Endothelial cell of umbilical vein (primary cell): ENCODE data around the gene PKN2. TPM values are rescaled to one million over a fixed set of nuclear protein-coding genes. Genes with fewer than 3 reads are reported as not detected.

Source experiments
- BruUV-seq: library from RNA; stranded (reverse); fragments of 400-500 nt; replicated peaks from 2 replicates; lab custom pipeline; 2021; lab: Mats Ljungman, UMichigan
- CTCF ChIA-PET: fragments of 300-600, 350-600 bp; sonication (Branson Sonifier 250); formaldehyde crosslinking; loops from one replicate; lab custom pipeline; 2021; ENCODE audit warnings: antibody characterized with exemption, inconsistent platforms; lab: Charles Lee
- POLR2A ChIA-PET: fragments of 300-600, 350-600 bp; sonication (Branson Sonifier 250); formaldehyde crosslinking; loops from one replicate; lab custom pipeline; 2021; ENCODE audit warnings: antibody characterized with exemption, inconsistent platforms; lab: Charles Lee
- DNase-seq: peaks from one replicate; pipeline ENCODE4 v3.0.0-alpha.2; 2011; ENCODE audit warnings: low read depth, low spot score
- FAIRE-seq: peaks from 2 replicates; lab custom pipeline; 2011; peaks lifted over from hg19 to GRCh38; lab: Jason Lieb, UNC
- H2AFZ ChIP-seq: 2 replicates; pipeline ENCODE4 v1.6.0; 2012; ENCODE audit warnings: low read depth, low read length, control low read depth, inconsistent platforms
- H3K27ac ChIP-seq: 2 replicates; pipeline ENCODE4 v1.5.1; 2011; ENCODE audit warnings: low read depth, mild to moderate bottlenecking, control low read depth, low read length, moderate library complexity; ENCODE audit not compliant: insufficient read depth
- H3K27me3 ChIP-seq, 2 experiments: 2 replicates each; pipeline versions ENCODE4 v1.6.0 to v1.6.1; 2011; ENCODE audit warnings: low read length in 2 of 2, mixed read lengths in 1 of 2; ENCODE audit not compliant: control insufficient read depth in 2 of 2, insufficient read depth in 2 of 2
- H3K36me3 ChIP-seq, 2 experiments: 2 replicates in 1 of 2; 3 replicates in 1 of 2; pipeline ENCODE4 v1.5.1; 2011; ENCODE audit warnings: low read length in 2 of 2, mild to moderate bottlenecking in 1 of 2, moderate library complexity in 1 of 2; ENCODE audit not compliant: control insufficient read depth in 2 of 2, insufficient read depth in 2 of 2; ENCODE audit errors: extremely low read depth in 1 of 2
- H3K4me1 ChIP-seq: 3 replicates; pipeline ENCODE4 v1.5.1; 2011; ENCODE audit warnings: mild to moderate bottlenecking, low read length; ENCODE audit not compliant: control insufficient read depth, insufficient read depth; ENCODE audit errors: extremely low read depth
- H3K4me2 ChIP-seq: 2 replicates; pipeline ENCODE4 v1.6.1; 2011; ENCODE audit warnings: low read length, control low read depth, mixed read lengths; ENCODE audit not compliant: insufficient read depth
- H3K4me3 ChIP-seq, 3 experiments: fragments of 200-600 bp in 1 of 3; sonication (generic), shearing (Covaris generic) in 1 of 3; replicated peaks in 1 of 3; 2 replicates each; pipeline ENCODE4 v1.5.1; 2011 to 2016; ENCODE audit warnings: control low read depth in 3 of 3, low read length in 3 of 3, mild to moderate bottlenecking in 2 of 3, inconsistent platforms in 1 of 3, low read depth in 1 of 3, moderate library complexity in 1 of 3; ENCODE audit not compliant: insufficient read depth in 1 of 3
- H3K79me2 ChIP-seq: 2 replicates; pipeline ENCODE4 v1.6.0; 2012; ENCODE audit warnings: low read length, inconsistent platforms; ENCODE audit not compliant: control insufficient read depth, insufficient read depth
- H3K9ac ChIP-seq: replicated peaks from 2 replicates; pipeline ENCODE3; 2011; ENCODE audit warnings: low read length, control low read depth; ENCODE audit not compliant: insufficient read depth; ENCODE audit errors: extremely low read depth
- H3K9me1 ChIP-seq: replicated peaks from 3 replicates; pipeline ENCODE4 v1.6.0; 2011; ENCODE audit warnings: mild to moderate bottlenecking, low read length; ENCODE audit not compliant: control insufficient read depth, insufficient read depth; ENCODE audit errors: extremely low read depth
- H3K9me3 ChIP-seq: replicated peaks from 2 replicates; pipeline ENCODE4 v1.5.1; 2012; ENCODE audit warnings: low read length, inconsistent platforms; ENCODE audit not compliant: control insufficient read depth, insufficient read depth
- H4K20me1 ChIP-seq: replicated peaks from 2 replicates; pipeline ENCODE3; 2011; ENCODE audit warnings: mild to moderate bottlenecking, low read length; ENCODE audit not compliant: control insufficient read depth, insufficient read depth; ENCODE audit errors: extremely low read depth
- EZH2 ChIP-seq: IDR thresholded peaks from 2 replicates; pipeline ENCODE4 v1.6.1; 2012; ENCODE audit warnings: borderline replicate concordance, low read depth, mild to moderate bottlenecking, moderate library complexity, low read length, inconsistent platforms; ENCODE audit not compliant: severe bottlenecking
- FOS ChIP-seq: IDR thresholded peaks from 2 replicates; pipeline ENCODE4 v1.6.1; 2011; ENCODE audit warnings: mild to moderate bottlenecking, low read length, moderate library complexity, borderline replicate concordance; ENCODE audit not compliant: insufficient read depth
- GATA2 ChIP-seq: IDR thresholded peaks from 2 replicates; pipeline ENCODE4 v1.7.0; 2011; ENCODE audit warnings: low read depth, mild to moderate bottlenecking, moderate library complexity, mixed read lengths, low read length; ENCODE audit not compliant: insufficient read length, insufficient read depth
- JUN ChIP-seq: IDR thresholded peaks from 2 replicates; pipeline ENCODE4 v1.6.1; 2011; ENCODE audit warnings: borderline replicate concordance, low read depth; ENCODE audit not compliant: insufficient read length, insufficient read depth
- MYC ChIP-seq: IDR thresholded peaks from one replicate; pipeline ENCODE4 v1.6.1; 2011; ENCODE audit warnings: mild to moderate bottlenecking, low read depth, low read length
- POLR2A ChIP-seq: IDR thresholded peaks from 2 replicates; pipeline ENCODE4 v1.6.1; 2012; ENCODE audit warnings: low read depth, mild to moderate bottlenecking, control low read depth, low read length
- POLR2AphosphoS5 ChIP-seq: IDR thresholded peaks from 2 replicates; pipeline ENCODE4 v1.6.1; 2012; ENCODE audit warnings: low read depth, mild to moderate bottlenecking, control low read depth, low read length, moderate library complexity; ENCODE audit not compliant: insufficient read depth
- dilution Hi-C: fragments of 300-500 bp; cut with MboI; formaldehyde crosslinking; loops from one replicate; pipeline ENCODE4 v1.15.0; 2019; ENCODE audit warnings: low sequenced_read_pairs; ENCODE audit not compliant: extremely low pct_ligation_motif_present
- intact Hi-C: fragments of 100-400 bp; cut with micrococcal nuclease; formaldehyde crosslinking; loops from one replicate; pipeline ENCODE4 v1.10.0; 2022
- polyA plus RNA-seq, 4 experiments: library from polyadenylated mRNA; depleted of rRNA in 3 of 4; stranded (reverse) in 3 of 4; unstranded in 1 of 4; fragments of >200 nt; gene quantifications; 2 replicates each; pipeline versions ENCODE4 v1.2.1 to v1.2.3, GENCODE V29; 2011 to 2012; ENCODE audit warnings: missing spikeins in 1 of 4
- total RNA-seq: library from RNA; stranded (reverse); gene quantifications from 2 replicates; pipeline ENCODE4 v1.2.3, GENCODE V29; 2021
- TF ChIP-seq, protein P1 (sequence below): IDR thresholded peaks from 2 replicates; pipeline ENCODE4 v1.6.1; 2011; ENCODE audit not compliant: insufficient read depth, insufficient read length
- TF ChIP-seq, protein P2 (sequence below), 2 donors: IDR thresholded peaks; 1 replicate in 1 of 2; 2 replicates in 1 of 2; pipeline ENCODE4 v1.5.1; 2011; ENCODE audit warnings: low read length in 2 of 2, mild to moderate bottlenecking in 2 of 2, moderate library complexity in 2 of 2, control low read depth in 1 of 2, inconsistent platforms in 1 of 2, low read depth in 1 of 2; ENCODE audit not compliant: insufficient read depth in 1 of 2; ENCODE audit errors: extremely low read depth in 1 of 2

Gene PKN2
- total and polyA plus RNA-seq, 2 donors (not counting 3 experiments of a cell fraction or from before 2014, with no cell fraction given): 11.5 to 47.3 TPM

DNA sequence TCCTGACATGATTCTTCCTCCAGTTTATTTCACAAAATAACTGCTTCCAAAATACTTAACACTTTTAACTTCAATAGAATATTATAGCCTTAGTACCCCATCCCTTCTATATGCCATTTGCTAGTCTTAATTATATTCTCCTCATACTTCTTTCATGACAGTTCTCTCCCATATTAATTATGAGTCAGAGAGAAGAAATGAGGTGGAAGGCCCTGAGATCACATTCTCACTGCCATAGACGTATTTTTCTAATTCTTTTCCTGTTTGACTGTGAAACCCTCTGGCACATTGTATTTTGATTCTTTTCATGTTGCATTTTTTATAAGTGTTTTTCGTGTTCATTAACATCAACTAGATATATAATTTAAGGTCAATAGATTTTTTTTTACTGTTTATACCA is 118.9 kb downstream of the PKN2 start:
- no TSS peak for BruUV-seq
- Histone ChIP-seq H3K9me1 (no peaks in the 10 kb centered on the region), H3K27ac (no peak overlapping the region), H3K27me3 (no peaks in the 10 kb centered on the region), H3K79me2 (no peaks in the 10 kb centered on the region), H3K4me2 (no peak overlapping the region), H3K9ac (no peak overlapping the region), H3K4me1 (peaks cover 3% of the 10 kb centered on the region), H2AFZ (no peak overlapping the region), H4K20me1 (no peaks in the 10 kb centered on the region), H3K36me3 (peaks cover 3 to 10% of the 10 kb centered on the region in 2 experiments), H3K4me3 (no peak overlapping the region), H3K9me3 (no peaks in the 10 kb centered on the region)
- POLR2A ChIA-PET: no interaction called here
- CTCF ChIA-PET: no interaction called here
- dilution Hi-C loops (no loop called here), intact Hi-C loops (loop anchor here (5.0 kb wide), 1 partner anchor 146 kb away; no protein-coding TSS in a partner anchor)
- TF ChIP-seq MYC (no peak), JUN (no peak), EZH2 (no peak), GATA2 (no peak), POLR2A (no peak), FOS (no peak), POLR2AphosphoS5 (no peak)
- TF ChIP-seq, protein P1, sequence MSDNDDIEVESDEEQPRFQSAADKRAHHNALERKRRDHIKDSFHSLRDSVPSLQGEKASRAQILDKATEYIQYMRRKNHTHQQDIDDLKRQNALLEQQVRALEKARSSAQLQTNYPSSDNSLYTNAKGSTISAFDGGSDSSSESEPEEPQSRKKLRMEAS: no peak
- TF ChIP-seq, protein P2, sequence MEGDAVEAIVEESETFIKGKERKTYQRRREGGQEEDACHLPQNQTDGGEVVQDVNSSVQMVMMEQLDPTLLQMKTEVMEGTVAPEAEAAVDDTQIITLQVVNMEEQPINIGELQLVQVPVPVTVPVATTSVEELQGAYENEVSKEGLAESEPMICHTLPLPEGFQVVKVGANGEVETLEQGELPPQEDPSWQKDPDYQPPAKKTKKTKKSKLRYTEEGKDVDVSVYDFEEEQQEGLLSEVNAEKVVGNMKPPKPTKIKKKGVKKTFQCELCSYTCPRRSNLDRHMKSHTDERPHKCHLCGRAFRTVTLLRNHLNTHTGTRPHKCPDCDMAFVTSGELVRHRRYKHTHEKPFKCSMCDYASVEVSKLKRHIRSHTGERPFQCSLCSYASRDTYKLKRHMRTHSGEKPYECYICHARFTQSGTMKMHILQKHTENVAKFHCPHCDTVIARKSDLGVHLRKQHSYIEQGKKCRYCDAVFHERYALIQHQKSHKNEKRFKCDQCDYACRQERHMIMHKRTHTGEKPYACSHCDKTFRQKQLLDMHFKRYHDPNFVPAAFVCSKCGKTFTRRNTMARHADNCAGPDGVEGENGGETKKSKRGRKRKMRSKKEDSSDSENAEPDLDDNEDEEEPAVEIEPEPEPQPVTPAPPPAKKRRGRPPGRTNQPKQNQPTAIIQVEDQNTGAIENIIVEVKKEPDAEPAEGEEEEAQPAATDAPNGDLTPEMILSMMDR (IDR thresholded peaks at IDR 0.05; ENCODE audit: extremely low read depth in 1 of 2, insufficient read depth in 1 of 2, low read depth in 1 of 2, low read length in 2 of 2): no peak
- DNase-seq: peak; percentile 44
- FAIRE-seq: no peak
